Erythroblast (primary cell): ENCODE data around the gene PROM2.

Source experiments
- GATA1 ChIP-seq: IDR thresholded peaks from 2 replicates; pipeline ENCODE4 v1.6.1; 2011; ENCODE audit warnings: low read depth, mild to moderate bottlenecking, control low read depth, low read length, moderate library complexity
- POLR2A ChIP-seq: IDR thresholded peaks from 2 replicates; pipeline ENCODE4 v1.6.1; 2011; ENCODE audit warnings: mild to moderate bottlenecking, low read length

DNA sequence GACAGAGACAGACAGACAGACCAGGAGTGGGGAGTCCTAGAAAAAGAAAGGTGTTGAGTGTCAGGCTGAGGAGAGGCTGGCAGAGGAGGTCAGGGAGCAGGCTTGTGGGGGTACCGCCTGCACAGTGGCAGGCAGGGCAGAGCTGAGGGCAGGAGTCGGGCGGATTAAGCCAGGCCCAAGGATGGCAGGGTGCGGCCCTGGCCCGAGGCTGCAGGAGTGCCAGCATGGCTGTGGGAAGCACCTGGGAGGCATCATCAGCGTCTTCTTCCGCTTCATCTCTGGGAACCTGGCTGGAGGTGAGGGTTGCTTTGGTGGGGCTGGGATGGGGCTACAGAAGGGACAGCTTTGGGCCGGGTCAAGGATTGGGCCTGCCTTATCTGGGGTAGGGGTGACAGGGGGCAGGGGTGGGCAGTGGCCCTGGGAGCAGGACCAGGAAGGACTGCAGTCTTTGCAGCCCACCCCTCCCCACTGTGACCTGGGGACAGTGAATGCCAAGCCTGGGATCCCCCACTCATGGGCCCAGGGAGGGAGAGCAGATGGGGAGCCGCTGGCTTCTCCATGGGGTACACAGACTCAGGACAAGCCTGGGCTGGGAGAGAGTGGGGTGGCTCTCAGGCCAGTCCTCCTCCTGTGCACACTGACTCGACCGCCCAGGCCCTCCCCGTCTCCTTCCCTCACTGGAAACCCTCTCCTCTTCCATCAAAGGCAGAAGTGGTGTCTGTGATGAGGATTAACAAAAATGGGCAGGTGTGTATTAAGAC is 43.6 kb downstream of the PROM2 start:
- TF ChIP-seq POLR2A (no peak), GATA1 (no peak)
